GM12865 (cell line): ENCODE results near the gene SNHG17.
"Not testable (repeated sequence)": the region's sequence is repeated elsewhere in the genome, so short reads cannot be mapped to it uniquely, and the experiment has no call there.

Experiments
- DNase-seq: peaks from one replicate; pipeline ENCODE4 v3.0.0; 2010; ENCODE audit warnings: low read depth
- H3K4me3 ChIP-seq: 2 replicates; pipeline ENCODE4 v1.5.1; 2011; ENCODE audit warnings: mild to moderate bottlenecking, low read depth, low read length, control low read depth
- TF ChIP-seq, protein P1 (sequence below): IDR thresholded peaks from 2 replicates; pipeline ENCODE4 v1.5.1; 2011; ENCODE audit warnings: low read length, control low read depth, low read depth, inconsistent platforms; ENCODE audit not compliant: insufficient read depth; ENCODE audit errors: missing control alignments

SNHG17 gene

DNA sequence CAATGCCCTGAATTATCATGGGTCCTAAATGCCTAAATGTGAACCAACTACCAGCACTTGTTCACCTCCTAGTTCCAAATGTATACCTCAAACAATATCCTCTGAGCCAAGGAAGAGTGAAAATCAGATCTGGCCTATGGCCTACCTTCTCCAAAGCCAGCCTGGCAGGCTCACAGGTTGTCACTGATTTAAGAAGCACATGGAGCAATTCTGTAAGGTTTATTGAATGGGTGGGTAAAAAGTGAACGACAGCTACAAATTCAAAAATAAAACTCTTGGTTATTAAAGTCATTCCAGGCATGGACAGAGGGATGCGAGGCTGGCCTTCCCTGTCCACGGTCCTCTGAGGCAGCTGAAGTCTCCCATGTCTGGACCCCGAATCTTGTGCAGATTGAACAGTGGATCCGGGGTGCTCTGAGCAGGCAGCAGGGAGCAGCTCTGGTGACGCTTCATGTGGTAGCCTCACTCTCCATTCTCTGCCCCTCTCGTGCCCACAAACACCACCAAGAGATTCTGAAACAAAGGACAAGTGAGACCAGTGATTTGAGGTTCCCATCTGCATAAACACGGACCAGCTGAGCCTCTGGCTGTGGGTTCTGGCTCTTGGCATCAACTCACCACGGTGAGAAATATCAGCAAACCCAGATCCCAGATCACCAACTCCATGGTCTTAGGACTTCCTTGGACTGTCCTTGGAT, 14.6 kb downstream of the SNHG17 start:
- H3K4me3 ChIP-seq, result no peak overlapping the region
- TF ChIP-seq, protein P1, sequence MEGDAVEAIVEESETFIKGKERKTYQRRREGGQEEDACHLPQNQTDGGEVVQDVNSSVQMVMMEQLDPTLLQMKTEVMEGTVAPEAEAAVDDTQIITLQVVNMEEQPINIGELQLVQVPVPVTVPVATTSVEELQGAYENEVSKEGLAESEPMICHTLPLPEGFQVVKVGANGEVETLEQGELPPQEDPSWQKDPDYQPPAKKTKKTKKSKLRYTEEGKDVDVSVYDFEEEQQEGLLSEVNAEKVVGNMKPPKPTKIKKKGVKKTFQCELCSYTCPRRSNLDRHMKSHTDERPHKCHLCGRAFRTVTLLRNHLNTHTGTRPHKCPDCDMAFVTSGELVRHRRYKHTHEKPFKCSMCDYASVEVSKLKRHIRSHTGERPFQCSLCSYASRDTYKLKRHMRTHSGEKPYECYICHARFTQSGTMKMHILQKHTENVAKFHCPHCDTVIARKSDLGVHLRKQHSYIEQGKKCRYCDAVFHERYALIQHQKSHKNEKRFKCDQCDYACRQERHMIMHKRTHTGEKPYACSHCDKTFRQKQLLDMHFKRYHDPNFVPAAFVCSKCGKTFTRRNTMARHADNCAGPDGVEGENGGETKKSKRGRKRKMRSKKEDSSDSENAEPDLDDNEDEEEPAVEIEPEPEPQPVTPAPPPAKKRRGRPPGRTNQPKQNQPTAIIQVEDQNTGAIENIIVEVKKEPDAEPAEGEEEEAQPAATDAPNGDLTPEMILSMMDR, result no peak
- DNase-seq, result no peak

GRCh38 chr20:38418509-38419204, 16.5 kb downstream of the SNHG17 start:
- DNase-seq, result no peak
- no peak overlapping the region for H3K4me3 ChIP-seq

GRCh38 chr20:38414769-38415450, 20.2 kb downstream of the SNHG17 start:
- TF ChIP-seq, protein P1, result no peak
- no peak overlapping the region for H3K4me3 ChIP-seq
- no peak for DNase-seq

More at GRCh38 chr20:38418509-38419204, 16.5 kb downstream of the SNHG17 start:
- TF ChIP-seq, protein P1, result no peak

GRCh38 chr20:38412877-38413577, 22.1 kb downstream of the SNHG17 start:
- no peak overlapping the region for H3K4me3 ChIP-seq
- TF ChIP-seq, protein P1, result no peak
- DNase-seq, result no peak

DNA sequence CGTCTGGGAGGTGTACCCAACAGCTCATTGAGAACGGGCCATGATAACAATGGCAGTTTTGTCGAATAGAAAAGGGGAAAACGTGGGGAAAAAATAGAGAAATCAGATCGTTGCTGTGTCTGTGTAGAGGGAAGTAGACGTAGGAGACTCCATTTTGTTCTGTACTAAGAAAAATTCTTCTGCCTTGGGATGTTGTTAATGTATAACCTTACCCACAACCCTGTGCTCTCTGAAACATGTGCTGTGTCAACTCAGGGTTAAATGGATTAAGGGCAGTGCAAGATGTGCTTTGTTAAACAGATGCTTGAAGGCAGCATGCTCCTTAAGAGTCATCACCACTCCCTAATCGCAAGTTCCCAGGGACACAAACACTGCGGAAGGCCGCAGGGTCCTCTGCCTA, 27.3 kb downstream of the SNHG17 start:
- DNase-seq, result not testable (repeated sequence)

GRCh38 chr20:38407321-38407720, 27.8 kb downstream of the SNHG17 start:
- H3K4me3 ChIP-seq, result no peak overlapping the region
- TF ChIP-seq, protein P1, result no peak
- DNase-seq, result no peak

More for the DNA sequence above, 27.3 kb downstream of the SNHG17 start:
- H3K4me3 ChIP-seq, result not testable (repeated sequence)

DNA sequence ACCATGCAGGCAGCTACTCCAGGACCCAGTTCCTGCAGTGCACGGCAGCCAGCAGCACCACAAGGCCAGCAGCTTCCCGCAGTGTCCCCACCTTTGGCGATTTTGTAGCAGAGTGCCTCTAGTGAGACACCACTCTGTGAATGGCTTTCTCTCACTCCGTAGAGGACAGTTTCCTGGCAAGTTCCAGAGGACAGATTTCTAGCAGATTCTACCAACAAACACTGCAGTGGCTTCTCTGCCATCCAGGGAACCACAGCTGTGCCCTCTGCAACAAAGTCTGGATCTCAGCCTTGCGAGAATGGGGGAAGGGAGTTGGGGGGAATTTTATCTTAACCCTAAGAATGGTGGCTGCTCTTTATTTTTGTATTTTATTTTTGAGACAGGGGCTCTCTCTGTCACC, 28.7 kb downstream of the SNHG17 start:
- TF ChIP-seq, protein P1, result no peak
- no peak for DNase-seq
- H3K4me3 ChIP-seq, result no peak overlapping the region
